ENCODE data around the gene SRRM4. TPM values are rescaled to one million over a fixed set of nuclear protein-coding genes. Genes with fewer than 3 reads are reported as not detected.
A peak's percentile ranks its signal among the peaks of the same experiment; 100 is the strongest.

Gene SRRM4
- total RNA-seq, 1 experiment from 2014 or later = 0.96 TPM

GRCh38 chr12:119179335-119180021 is 198.1 kb downstream of the SRRM4 start:
- DNase-seq (ENCODE audit: low spot score) (peak; percentile 38), ATAC-seq (peak; percentile 48)
- ChIA-PET CTCF (interaction anchor here (0.9 to 2.8 kb wide), 10 partner anchors 24 to 464 kb away, joined by 3 to 24 read pairs (median 4); no protein-coding TSS in a partner anchor), POLR2A (interaction anchor here (1.2 to 2.5 kb wide), 2 partner anchors 23 to 26 kb away, joined by 3 to 14 read pairs; no protein-coding TSS in a partner anchor)
- H3K36me3 Mint-ChIP-seq = no peaks in the 10 kb centered on the region
- TF ChIP-seq GTF2I (CRISPR knock-in tag; conservative IDR thresholded peaks at IDR 0.05) (no peak), HMGA2 (CRISPR knock-in tag; IDR thresholded peaks at IDR 0.05) (no peak), ARID4B (CRISPR knock-in tag; IDR thresholded peaks at IDR 0.05; ENCODE audit: borderline replicate concordance) (no peak), ZNF219 (CRISPR knock-in tag; IDR thresholded peaks at IDR 0.05; ENCODE audit: borderline replicate concordance) (no peak), ZNF121 (CRISPR knock-in tag; IDR thresholded peaks at IDR 0.05) (no peak), ZNF232 (CRISPR knock-in tag; IDR thresholded peaks at IDR 0.05) (no peak), ZNF423 (CRISPR knock-in tag; IDR thresholded peaks at IDR 0.05) (no peak; the same call in 1 of the 2 replicates), IRF2 (CRISPR knock-in tag; IDR thresholded peaks at IDR 0.05; ENCODE audit: borderline replicate concordance, low read depth) (no peak), GRHL2 (CRISPR knock-in tag; IDR thresholded peaks at IDR 0.05; ENCODE audit: insufficient replicate concordance, severe bottlenecking) (no peak), ZNF281 (CRISPR knock-in tag; IDR thresholded peaks at IDR 0.05) (no peak), NFATC4 (CRISPR knock-in tag; IDR thresholded peaks at IDR 0.05) (no peak), ZNF138 (CRISPR knock-in tag; conservative IDR thresholded peaks at IDR 0.05) (no peak), RORB (CRISPR knock-in tag; IDR thresholded peaks at IDR 0.05) (no peak), KAT7 (CRISPR knock-in tag; IDR thresholded peaks at IDR 0.05; ENCODE audit: borderline replicate concordance) (no peak), FOXK1 (CRISPR knock-in tag; IDR thresholded peaks at IDR 0.05) (no peak), ZNF263 (CRISPR knock-in tag; IDR thresholded peaks at IDR 0.05; ENCODE audit: low read depth) (no peak), TEAD4 (CRISPR knock-in tag; IDR thresholded peaks at IDR 0.05) (no peak), SMAD4 (CRISPR knock-in tag; IDR thresholded peaks at IDR 0.05) (no peak)
- TF ChIP-seq, protein P1, sequence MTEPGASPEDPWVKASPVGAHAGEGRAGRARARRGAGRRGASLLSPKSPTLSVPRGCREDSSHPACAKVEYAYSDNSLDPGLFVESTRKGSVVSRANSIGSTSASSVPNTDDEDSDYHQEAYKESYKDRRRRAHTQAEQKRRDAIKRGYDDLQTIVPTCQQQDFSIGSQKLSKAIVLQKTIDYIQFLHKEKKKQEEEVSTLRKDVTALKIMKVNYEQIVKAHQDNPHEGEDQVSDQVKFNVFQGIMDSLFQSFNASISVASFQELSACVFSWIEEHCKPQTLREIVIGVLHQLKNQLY (CRISPR knock-in tag; IDR thresholded peaks at IDR 0.05) = no peak
- H3K4me1 Mint-ChIP-seq = peaks cover 50% of the 10 kb centered on the region
- no peaks in the 10 kb centered on the region for H3K27me3 Mint-ChIP-seq (ENCODE audit: low read depth)
- H3K9me3 Mint-ChIP-seq = no peaks in the 10 kb centered on the region
- 0 out of 2 replicates have a peak overlapping the region, but pooled peaks have one; percentile 78 for H3K27ac Mint-ChIP-seq
- peak overlapping the region; percentile 58 for H3K4me3 Mint-ChIP-seq

Measured in WTC11 (cell line).